GM12878 (cell line): ENCODE results near the gene SKAP1. TPM values are rescaled to one million over a fixed set of nuclear protein-coding genes. Genes with fewer than 3 reads are reported as not detected.

Experiments used
- BMI1 ChIP-seq: fragments of 450-650 bp; IDR thresholded peaks from 2 replicates; pipeline ENCODE4 v1.6.1; 2016; ENCODE audit warnings: mild to moderate bottlenecking, moderate library complexity, borderline replicate concordance
- CBFB ChIP-seq: IDR thresholded peaks from 2 replicates; pipeline ENCODE4 v1.6.1; 2016; ENCODE audit warnings: antibody characterized with exemption, low read depth
- CBX5 ChIP-seq: sonication (generic); IDR thresholded peaks from 2 replicates; pipeline ENCODE4 v1.6.1; 2016; ENCODE audit warnings: low read depth, moderate library complexity, mild to moderate bottlenecking, inconsistent platforms
- EZH2 ChIP-seq: IDR thresholded peaks from 2 replicates; pipeline ENCODE4 v1.6.1; 2012; ENCODE audit warnings: low read depth, mild to moderate bottlenecking, control low read depth, inconsistent platforms, low read length, borderline replicate concordance; ENCODE audit not compliant: control insufficient read depth
- KLF5 ChIP-seq: fragments of 450-650 bp; IDR thresholded peaks from 2 replicates; pipeline ENCODE4 v1.6.1; 2014; ENCODE audit warnings: mild to moderate bottlenecking; ENCODE audit not compliant: partially characterized antibody
- MTA2 ChIP-seq: fragments of 450-650 bp; IDR thresholded peaks from 2 replicates; pipeline ENCODE4 v1.6.1; 2016; ENCODE audit warnings: low read depth, mild to moderate bottlenecking, moderate library complexity
- MXI1 ChIP-seq: fragments of 150-350 bp; IDR thresholded peaks from 2 replicates; pipeline ENCODE4 v1.6.1; 2011; ENCODE audit warnings: low read depth, mild to moderate bottlenecking, inconsistent platforms, low read length, improper control_type of control experiment
- POU2F2 ChIP-seq: IDR thresholded peaks from 3 replicates; pipeline ENCODE4 v1.6.1; 2011; ENCODE audit warnings: low read depth, mild to moderate bottlenecking, low read length, borderline replicate concordance
- SMAD1 ChIP-seq: fragments of 450-650 bp; IDR thresholded peaks from 2 replicates; pipeline ENCODE4 v1.6.1; 2018; ENCODE audit warnings: mild to moderate bottlenecking, low read depth; ENCODE audit not compliant: partially characterized antibody
- SMARCA5 ChIP-seq: fragments of 450-650 bp; IDR thresholded peaks from 2 replicates; pipeline ENCODE4 v1.6.1; 2017; ENCODE audit warnings: mild to moderate bottlenecking
- SMC3 ChIP-seq: IDR thresholded peaks from 2 replicates; pipeline ENCODE4 v1.6.1; 2011; ENCODE audit warnings: low read length, improper control_type of control experiment, borderline replicate concordance
- SREBF2 ChIP-seq: IDR thresholded peaks from 2 replicates; pipeline ENCODE4 v1.6.1; 2012; ENCODE audit warnings: mild to moderate bottlenecking, low read length
- TAF1 ChIP-seq: IDR thresholded peaks from 2 replicates; pipeline ENCODE4 v1.6.1; 2011; ENCODE audit warnings: mild to moderate bottlenecking, low read depth, low read length, borderline replicate concordance
- YBX1 ChIP-seq: fragments of 450-650 bp; IDR thresholded peaks from 2 replicates; pipeline ENCODE4 v1.6.1; 2016; ENCODE audit warnings: antibody characterized with exemption
- polyA plus RNA-seq, 11 experiments: library from polyadenylated mRNA; depleted of rRNA in 4 of 11; unstranded in 6 of 11; stranded (reverse) in 5 of 11; fragments of >200 nt; fragmentation: Nextera tagmentation in 4 of 11; fragmentation: Illumina TruSeq in 1 of 11; extraction: Ambion mirVana in 4 of 11; extraction: Trizol in 1 of 11; gene quantifications; 1 replicate in 1 of 11; 2 replicates in 10 of 11; pipeline versions ENCODE4 v1.2.1 to v1.2.3, GENCODE V29; 2011 to 2016; ENCODE audit warnings: inconsistent platforms in 2 of 11, missing spikeins in 2 of 11, low read depth in 1 of 11
- total RNA-seq, 4 experiments: library from RNA; depleted of rRNA in 3 of 4; stranded (reverse); fragments of >200 nt in 3 of 4; fragmentation: Illumina TruSeq in 1 of 4; extraction: Trizol in 1 of 4; gene quantifications; 2 replicates each; pipeline versions ENCODE4 v1.2.1 to v1.2.3, GENCODE V29; 2013 to 2021
- TF ChIP-seq, protein P1 (sequence below): IDR thresholded peaks from 2 replicates; pipeline ENCODE4 v1.6.1; 2012; ENCODE audit warnings: improper control_type of control experiment, low read depth, low read length; ENCODE audit not compliant: insufficient replicate concordance
- TF ChIP-seq, protein P2 (sequence below): fragments of 450-650 bp; IDR thresholded peaks from 2 replicates; pipeline ENCODE4 v1.6.1; 2016; ENCODE audit warnings: mild to moderate bottlenecking, moderate library complexity, borderline replicate concordance
- TF ChIP-seq, protein P3 (sequence below): fragments of 150-350 bp; IDR thresholded peaks from 2 replicates; pipeline ENCODE4 v1.6.1; 2014; ENCODE audit warnings: mild to moderate bottlenecking, low read depth, low read length
- TF ChIP-seq, protein P4 (sequence below): IDR thresholded peaks from 2 replicates; pipeline ENCODE4 v1.6.1; 2011; ENCODE audit warnings: low read depth, mild to moderate bottlenecking, low read length, moderate library complexity, borderline replicate concordance; ENCODE audit errors: extremely low read depth

The SKAP1 gene
- total and polyA plus RNA-seq, 10 of the 15 experiments (the other 5 are each of a cell fraction or from before 2014, with no cell fraction given), result 17.1 to 97.6 (median 35.9) TPM

DNA sequence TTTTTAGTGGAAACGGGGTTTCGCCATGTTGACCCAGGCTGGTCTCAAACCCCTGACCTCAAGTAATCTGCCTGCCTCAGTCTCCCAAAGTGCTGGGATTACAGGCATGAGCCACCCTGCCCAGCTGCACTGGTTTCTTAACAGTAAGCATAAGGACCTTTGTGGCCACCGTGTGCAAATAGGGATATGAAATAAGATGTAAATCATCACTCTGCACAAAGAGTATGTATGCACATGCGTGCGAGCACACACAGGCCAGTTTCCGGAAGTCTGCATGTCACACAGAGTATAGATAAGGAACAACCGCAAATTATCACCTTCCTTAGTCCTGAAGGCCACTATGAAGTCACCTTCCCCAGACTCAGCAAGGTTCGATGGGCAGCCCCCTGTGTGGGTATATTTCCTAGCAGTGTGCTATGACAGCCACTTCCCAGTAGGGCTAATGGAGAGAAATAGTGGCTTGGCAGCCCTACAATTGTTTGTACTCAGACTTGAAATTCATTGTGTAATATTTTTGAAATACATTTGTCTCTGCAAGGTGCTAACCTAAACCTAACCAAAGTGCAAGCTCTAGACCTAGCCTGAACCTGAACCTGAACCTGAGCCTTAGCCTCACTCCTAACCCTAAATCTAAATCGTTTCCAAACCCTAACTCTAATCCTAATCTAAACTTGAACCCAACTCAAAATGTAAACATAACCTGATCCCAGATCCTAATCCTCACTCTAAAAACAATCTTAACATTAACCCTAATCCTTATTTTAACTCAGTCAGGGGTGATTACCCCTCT lies 48.4 kb upstream of the SKAP1 start (continued):
- TF ChIP-seq, protein P1, sequence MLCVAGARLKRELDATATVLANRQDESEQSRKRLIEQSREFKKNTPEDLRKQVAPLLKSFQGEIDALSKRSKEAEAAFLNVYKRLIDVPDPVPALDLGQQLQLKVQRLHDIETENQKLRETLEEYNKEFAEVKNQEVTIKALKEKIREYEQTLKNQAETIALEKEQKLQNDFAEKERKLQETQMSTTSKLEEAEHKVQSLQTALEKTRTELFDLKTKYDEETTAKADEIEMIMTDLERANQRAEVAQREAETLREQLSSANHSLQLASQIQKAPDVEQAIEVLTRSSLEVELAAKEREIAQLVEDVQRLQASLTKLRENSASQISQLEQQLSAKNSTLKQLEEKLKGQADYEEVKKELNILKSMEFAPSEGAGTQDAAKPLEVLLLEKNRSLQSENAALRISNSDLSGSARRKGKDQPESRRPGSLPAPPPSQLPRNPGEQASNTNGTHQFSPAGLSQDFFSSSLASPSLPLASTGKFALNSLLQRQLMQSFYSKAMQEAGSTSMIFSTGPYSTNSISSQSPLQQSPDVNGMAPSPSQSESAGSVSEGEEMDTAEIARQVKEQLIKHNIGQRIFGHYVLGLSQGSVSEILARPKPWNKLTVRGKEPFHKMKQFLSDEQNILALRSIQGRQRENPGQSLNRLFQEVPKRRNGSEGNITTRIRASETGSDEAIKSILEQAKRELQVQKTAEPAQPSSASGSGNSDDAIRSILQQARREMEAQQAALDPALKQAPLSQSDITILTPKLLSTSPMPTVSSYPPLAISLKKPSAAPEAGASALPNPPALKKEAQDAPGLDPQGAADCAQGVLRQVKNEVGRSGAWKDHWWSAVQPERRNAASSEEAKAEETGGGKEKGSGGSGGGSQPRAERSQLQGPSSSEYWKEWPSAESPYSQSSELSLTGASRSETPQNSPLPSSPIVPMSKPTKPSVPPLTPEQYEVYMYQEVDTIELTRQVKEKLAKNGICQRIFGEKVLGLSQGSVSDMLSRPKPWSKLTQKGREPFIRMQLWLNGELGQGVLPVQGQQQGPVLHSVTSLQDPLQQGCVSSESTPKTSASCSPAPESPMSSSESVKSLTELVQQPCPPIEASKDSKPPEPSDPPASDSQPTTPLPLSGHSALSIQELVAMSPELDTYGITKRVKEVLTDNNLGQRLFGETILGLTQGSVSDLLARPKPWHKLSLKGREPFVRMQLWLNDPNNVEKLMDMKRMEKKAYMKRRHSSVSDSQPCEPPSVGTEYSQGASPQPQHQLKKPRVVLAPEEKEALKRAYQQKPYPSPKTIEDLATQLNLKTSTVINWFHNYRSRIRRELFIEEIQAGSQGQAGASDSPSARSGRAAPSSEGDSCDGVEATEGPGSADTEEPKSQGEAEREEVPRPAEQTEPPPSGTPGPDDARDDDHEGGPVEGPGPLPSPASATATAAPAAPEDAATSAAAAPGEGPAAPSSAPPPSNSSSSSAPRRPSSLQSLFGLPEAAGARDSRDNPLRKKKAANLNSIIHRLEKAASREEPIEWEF, result peak; percentile 61
- peak; percentile 97 for TF ChIP-seq MTA2
- peak; percentile 74 for TF ChIP-seq SMARCA5
- no peak for TF ChIP-seq YBX1
- TF ChIP-seq MXI1, result 0 out of 2 replicates have a peak, but pooled peaks have one; percentile 27
- no peak for TF ChIP-seq SMAD1
- no peak for TF ChIP-seq SMC3
- TF ChIP-seq BMI1, result 0 out of 2 replicates have a peak, but pooled peaks have one; percentile 12
- no peak for TF ChIP-seq EZH2
- TF ChIP-seq POU2F2, result peak; percentile 77; the same call in 1 of the 3 replicates
- TF ChIP-seq CBFB, result peak; percentile 58; the same call in 1 of the 2 replicates
- TF ChIP-seq, protein P2, sequence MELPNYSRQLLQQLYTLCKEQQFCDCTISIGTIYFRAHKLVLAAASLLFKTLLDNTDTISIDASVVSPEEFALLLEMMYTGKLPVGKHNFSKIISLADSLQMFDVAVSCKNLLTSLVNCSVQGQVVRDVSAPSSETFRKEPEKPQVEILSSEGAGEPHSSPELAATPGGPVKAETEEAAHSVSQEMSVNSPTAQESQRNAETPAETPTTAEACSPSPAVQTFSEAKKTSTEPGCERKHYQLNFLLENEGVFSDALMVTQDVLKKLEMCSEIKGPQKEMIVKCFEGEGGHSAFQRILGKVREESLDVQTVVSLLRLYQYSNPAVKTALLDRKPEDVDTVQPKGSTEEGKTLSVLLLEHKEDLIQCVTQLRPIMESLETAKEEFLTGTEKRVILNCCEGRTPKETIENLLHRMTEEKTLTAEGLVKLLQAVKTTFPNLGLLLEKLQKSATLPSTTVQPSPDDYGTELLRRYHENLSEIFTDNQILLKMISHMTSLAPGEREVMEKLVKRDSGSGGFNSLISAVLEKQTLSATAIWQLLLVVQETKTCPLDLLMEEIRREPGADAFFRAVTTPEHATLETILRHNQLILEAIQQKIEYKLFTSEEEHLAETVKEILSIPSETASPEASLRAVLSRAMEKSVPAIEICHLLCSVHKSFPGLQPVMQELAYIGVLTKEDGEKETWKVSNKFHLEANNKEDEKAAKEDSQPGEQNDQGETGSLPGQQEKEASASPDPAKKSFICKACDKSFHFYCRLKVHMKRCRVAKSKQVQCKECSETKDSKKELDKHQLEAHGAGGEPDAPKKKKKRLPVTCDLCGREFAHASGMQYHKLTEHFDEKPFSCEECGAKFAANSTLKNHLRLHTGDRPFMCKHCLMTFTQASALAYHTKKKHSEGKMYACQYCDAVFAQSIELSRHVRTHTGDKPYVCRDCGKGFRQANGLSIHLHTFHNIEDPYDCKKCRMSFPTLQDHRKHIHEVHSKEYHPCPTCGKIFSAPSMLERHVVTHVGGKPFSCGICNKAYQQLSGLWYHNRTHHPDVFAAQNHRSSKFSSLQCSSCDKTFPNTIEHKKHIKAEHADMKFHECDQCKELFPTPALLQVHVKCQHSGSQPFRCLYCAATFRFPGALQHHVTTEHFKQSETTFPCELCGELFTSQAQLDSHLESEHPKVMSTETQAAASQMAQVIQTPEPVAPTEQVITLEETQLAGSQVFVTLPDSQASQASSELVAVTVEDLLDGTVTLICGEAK, result peak; percentile 20; the same call in 1 of the 2 replicates
- TF ChIP-seq, protein P3, sequence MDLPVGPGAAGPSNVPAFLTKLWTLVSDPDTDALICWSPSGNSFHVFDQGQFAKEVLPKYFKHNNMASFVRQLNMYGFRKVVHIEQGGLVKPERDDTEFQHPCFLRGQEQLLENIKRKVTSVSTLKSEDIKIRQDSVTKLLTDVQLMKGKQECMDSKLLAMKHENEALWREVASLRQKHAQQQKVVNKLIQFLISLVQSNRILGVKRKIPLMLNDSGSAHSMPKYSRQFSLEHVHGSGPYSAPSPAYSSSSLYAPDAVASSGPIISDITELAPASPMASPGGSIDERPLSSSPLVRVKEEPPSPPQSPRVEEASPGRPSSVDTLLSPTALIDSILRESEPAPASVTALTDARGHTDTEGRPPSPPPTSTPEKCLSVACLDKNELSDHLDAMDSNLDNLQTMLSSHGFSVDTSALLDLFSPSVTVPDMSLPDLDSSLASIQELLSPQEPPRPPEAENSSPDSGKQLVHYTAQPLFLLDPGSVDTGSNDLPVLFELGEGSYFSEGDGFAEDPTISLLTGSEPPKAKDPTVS, result no peak
- no peak for TF ChIP-seq SREBF2
- no peak for TF ChIP-seq TAF1
- TF ChIP-seq, protein P4, sequence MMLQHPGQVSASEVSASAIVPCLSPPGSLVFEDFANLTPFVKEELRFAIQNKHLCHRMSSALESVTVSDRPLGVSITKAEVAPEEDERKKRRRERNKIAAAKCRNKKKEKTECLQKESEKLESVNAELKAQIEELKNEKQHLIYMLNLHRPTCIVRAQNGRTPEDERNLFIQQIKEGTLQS, result no peak
- TF ChIP-seq CBX5, result no peak
- no peak for TF ChIP-seq KLF5
